NCI-H2227 (cell line): ENCODE measurements around the gene PACRG.

Experiments used
- DNase-seq: peaks from one replicate; lab custom pipeline; 2025; ENCODE audit not compliant: unreplicated experiment; lab: John Stamatoyannopoulos, UW

The PACRG gene

GRCh38 chr6:163342571-163343539 is 615.1 kb downstream of the PACRG start:
- DNase-seq, result no peak

GRCh38 chr6:163343609-163344008 is 615.8 kb downstream of the PACRG start:
- no peak for DNase-seq

DNA sequence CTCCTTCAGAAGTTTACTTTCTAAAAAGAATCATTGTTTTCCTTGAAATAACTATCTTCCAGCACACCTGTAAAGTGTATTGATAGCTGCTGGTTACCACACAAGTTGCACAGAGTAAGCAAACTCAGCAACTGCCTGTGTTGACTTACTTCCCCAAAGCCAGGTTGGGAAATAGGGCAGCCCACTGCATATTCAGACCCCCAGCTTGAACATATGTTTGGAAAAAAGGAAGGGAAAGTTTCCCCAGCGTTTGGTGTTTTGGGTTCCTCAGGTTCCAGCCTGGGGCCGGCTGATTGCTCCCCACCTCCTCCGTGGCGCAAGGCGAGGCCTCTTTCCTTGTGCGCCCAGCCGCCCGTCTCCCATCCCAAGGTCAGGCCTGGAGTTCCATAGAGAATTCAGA is 616.6 kb downstream of the PACRG start:
- no peak for DNase-seq

DNA sequence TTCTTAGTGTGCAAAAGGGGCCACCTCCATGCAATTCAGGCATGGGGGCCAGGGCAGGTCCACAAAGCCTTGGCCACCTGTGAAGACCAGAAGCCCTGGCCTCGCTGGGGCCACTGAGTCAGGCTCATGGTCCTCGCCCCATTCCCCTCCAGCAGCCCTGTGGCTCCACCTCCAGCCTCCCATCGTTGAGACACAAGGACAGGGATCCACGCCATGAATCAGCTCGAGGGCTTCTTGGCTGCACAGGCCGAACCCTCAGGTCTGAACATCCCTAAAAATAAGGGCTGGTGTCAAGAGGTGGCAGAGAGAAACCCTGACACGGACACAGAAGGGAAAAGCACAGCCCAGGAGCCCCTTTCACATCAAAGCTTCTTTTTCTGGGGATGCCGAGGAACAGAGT is 618.2 kb downstream of the PACRG start:
- no peak for DNase-seq

- DNase-seq, result no peak
Observed at GRCh38 chr6:163346497-163346961, 618.8 kb downstream of the PACRG start.

DNA sequence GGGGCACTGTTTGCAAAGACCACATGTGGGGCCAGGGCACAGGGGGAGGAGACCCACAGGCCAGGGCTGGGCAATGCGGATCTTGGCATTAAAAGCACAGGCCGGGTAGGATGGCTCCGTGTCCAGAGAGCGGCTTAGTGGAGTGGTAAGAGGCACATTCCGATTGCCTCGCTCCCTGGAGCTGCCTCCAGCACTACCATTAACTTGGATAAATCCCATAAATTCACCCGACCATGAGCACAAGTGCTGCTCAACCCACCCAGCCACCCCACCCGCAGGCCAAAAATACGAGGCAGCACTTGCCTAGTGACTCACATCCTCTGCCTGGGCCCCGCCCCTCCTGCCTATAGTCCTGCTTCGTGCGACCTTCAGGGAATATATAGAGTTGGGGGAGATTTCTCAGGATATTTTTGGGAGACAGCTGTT is 619.3 kb downstream of the PACRG start:
- no peak for DNase-seq

DNA sequence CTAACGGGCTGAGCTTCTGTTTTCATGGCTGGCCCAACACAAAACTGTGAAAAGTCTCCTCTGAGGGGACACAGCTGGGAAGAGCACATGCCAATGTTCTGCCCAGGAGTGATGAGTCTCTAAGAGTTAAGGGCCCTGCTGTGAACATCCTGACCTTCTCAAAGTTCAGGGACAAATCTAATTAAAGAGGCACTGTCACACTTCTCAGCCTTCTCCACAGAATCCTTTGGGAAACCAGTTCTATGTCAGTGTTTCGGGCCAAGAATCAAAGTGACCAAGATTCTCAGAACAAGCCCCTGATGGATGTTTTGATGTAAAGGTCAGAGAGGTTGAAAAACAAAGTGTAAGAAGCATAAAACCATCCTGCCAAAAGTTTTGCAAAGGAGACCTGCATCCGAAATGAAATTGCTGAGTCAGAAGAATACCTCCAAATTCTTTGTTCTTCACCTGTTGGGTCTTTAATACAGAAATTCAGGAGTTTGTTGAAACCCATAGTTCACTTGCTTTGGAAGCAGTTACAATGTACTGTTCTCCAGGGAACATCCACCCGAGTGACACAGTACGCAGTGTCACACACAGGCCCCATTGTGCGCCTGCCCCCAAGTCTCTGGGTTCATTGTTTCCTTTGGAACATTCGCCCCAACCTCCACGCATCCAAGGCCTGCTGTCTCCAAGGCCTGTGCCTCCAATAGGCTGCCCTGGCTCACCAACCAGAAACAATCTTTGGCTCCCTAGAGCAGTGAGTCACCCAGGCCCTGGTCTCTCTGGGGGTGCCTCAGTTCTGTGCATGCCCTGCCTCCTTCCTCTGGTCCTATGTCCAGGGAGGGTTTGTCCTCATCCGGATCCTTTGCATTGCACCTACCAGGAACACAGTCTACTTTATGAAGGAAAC is 621.3 kb downstream of the PACRG start:
- DNase-seq, result no peak

DNA sequence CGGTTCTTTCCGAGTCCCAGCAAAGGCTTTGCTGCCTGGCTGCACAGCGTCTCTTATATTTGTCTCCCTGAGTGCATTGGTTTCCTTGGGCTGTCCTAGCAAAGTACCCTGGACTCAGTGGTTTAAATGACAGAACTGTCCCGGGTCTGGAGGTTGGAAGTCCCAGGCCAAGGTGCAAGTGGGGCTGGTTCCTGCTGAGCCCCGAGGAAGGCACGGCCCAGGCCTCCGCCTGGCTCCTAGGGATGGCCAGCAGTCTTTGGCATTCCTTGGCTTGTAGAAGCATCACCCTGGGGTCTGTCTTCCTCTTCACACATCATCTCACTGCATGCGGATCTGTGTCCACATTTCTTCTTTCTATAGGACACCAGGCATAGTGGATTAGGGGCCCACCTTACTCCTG is 621.9 kb downstream of the PACRG start:
- DNase-seq, result no peak

- no peak for DNase-seq
Observed at GRCh38 chr6:163351013-163351412, 623.2 kb downstream of the PACRG start.

GRCh38 chr6:163352011-163352685 is 624.4 kb downstream of the PACRG start:
- DNase-seq, result no peak

DNA sequence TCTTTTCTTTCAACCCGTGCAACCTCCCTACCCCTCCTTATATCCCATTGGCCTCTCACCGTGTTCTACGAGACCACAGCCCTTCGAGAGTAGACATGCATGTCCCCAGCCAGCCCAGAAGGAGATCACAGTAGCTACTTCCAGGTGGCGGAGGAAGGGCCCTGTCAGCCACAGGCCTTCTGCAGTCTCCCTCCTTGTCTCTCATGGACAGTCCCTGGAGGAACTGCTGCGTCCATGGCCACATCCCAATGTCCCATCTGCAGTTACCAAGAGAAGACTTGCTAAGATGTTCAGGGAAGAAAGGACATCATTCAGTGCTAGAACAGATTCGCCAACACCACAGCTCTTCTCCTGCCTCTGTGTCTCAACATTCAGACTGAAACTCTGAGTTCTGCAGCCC is 625.2 kb downstream of the PACRG start:
- no peak for DNase-seq

DNA sequence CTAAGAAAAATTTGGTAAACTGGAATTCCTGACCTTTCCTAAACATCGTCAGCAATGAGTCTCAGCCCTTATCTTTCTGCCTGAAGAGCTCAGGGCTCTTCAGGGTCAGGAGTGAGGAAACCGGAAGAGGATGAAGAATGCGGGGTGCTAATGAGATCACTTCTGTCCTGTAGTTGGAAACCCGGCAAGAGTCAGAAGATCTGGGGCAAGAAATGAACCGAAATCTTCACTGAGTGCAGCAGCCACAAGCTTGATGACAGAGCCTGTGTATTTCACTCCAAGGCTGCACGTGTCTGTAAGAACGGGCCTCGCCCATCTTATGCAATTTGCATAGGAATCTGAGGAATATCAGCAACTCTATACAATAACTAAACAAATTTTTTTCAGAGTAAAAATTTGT is 626.3 kb downstream of the PACRG start:
- DNase-seq, result no peak

- no peak for DNase-seq
Observed at GRCh38 chr6:163354761-163355425, 627.1 kb downstream of the PACRG start.

DNA sequence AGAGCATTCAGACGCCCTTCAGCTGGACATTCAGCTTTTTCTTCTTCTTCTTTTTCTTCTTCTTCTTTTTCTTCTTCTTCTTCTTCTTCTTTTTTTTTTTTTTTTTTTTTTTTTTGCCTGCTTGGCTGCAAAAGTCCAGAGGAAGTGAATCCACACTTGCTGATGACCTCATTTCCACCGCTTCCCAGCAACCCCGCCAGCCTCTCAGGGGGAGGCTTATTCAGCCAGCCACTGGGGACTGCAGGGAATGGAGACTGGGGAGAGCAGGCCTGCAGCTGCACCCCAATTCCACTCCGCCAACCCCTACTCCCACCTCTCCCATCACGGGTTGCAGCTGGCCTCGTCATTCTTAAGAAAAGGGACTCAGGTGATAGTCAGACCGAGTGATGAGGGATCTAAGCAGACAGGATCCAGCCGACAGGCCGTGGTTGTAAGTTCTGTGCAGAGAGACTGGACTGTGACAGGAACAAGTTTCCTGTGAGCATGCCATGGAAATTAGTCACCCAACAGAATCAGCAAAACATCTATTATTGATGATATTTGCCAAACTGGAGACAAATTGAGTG is 627.7 kb downstream of the PACRG start:
- no peak for DNase-seq

- DNase-seq, result no peak
Observed at GRCh38 chr6:163356324-163356723, 628.5 kb downstream of the PACRG start.

DNA sequence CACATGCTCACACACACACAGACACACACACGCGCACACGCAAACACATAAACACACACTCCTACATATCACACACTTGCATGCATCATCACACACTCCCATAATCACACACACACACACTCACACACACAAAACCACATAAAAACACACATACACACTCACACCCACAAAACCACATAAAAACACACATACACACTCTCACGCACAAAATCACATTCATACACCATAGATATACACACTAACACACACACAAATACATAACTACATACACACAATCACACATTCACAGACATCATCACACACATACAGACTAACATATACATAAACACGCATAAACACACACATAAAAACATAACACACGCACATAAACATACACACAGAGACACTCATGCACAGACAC is 629.0 kb downstream of the PACRG start:
- no peak for DNase-seq

- DNase-seq, result no peak
Observed at GRCh38 chr6:163364641-163365040, 636.9 kb downstream of the PACRG start.
